Measurements from ENCODE around the gene SERPINE3.

SERPINE3 gene

GRCh38 chr13:51339354-51339753 is at the start of gene SERPINE3:
SERPINE3 (plus strand) TSS chr13:51339691; CDS start chr13:51341092, 1,401 bp downstream.
- no peak for DNase-seq (ENCODE audit: low read depth in 2 of 2)

- no peak for DNase-seq (ENCODE audit: low read depth in 2 of 2)
These were observed 48.1 kb upstream of the SERPINE3 start for GRCh38 chr13:51291341-51291740.

GRCh38 chr13:51292000-51292565 is 47.4 kb upstream of the SERPINE3 start:
- no peak for DNase-seq (ENCODE audit: low read depth in 2 of 2)

- no peak for DNase-seq (ENCODE audit: low read depth in 2 of 2)
These were observed 41.9 kb upstream of the SERPINE3 start for GRCh38 chr13:51297556-51297955.

DNA sequence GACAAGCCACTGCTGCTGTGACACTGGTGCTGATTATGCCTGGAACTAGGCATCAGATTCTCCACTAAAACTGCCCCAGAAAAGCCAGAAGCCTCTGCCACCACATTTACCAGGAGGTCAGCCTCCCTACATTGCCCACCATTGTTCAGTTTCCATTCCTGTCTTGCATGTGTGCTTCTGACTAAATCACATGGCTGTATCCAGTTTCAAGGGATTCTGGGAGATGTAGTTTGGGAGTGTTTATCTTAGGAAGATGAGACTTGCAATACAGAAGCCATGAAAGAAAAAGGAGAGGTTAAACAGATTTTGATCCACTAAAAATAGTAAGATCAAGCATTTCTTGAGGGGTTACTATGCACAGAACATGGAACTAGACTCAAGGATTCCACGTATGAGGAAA is 40.7 kb upstream of the SERPINE3 start:
- DNase-seq (ENCODE audit: low read depth in 2 of 2), result no peak

- DNase-seq (ENCODE audit: low read depth in 2 of 2), result no peak
These were observed 36.4 kb upstream of the SERPINE3 start for GRCh38 chr13:51303063-51303552.

- no peak for DNase-seq (ENCODE audit: low read depth in 2 of 2)
These were observed 35.6 kb upstream of the SERPINE3 start for GRCh38 chr13:51303882-51304281.

DNA sequence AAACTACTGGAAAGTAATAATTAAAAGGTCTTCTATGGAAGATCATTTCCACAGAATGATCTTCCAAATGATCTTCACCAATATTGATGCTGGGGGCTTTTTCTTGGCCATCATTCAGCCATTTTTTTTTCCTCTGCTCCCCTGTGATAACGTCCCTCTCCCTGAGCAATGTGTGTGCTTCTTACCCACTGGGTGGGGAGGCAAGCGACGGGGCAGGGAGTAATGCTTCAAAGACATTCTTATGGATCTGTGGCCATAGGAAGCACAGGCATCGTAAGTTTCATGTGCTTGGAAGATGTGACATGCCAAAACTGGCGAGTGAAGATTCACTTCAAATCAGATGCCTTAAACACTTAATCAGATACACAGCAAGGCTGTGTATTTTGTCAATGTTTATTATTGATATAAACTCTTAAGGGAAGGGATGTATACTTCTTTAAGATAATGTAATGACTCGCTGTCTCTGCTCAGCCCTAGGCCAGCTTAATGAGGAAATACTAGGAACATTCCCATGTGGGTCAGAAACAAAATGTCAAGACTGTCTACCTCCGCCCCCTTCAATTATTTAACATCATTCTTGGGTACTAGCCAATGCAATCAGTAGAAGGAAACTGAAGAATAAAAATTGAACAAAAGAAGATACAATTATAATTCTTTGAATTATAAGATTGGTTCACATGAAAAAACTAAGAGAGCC is 34.1 kb upstream of the SERPINE3 start:
- no peak for DNase-seq (ENCODE audit: low read depth in 2 of 2)

DNA sequence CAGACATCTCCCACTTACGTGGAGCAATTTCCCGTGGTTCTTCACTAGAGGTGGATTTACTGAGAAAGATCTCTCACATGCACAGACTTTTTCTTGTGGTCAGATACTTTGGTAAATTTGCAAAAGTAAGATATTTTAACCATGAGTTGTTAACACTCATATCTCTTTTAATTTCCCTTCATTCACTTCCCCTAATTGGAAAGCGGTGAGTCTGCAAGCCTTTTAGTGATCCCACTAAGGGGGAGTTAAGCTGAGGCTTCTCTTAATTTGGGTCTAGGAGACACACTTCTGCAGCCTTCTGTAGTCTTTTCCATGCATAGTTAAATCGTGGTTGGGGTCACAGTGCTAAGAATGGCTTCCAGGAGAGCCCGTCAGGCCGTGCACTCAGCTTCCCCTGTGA is 30.7 kb upstream of the SERPINE3 start:
- DNase-seq (ENCODE audit: low read depth in 2 of 2), result no peak

GRCh38 chr13:51311231-51311630 is 28.3 kb upstream of the SERPINE3 start:
- DNase-seq (ENCODE audit: low read depth in 2 of 2), result no peak

GRCh38 chr13:51311957-51312520 is 27.5 kb upstream of the SERPINE3 start:
- DNase-seq (ENCODE audit: low read depth in 2 of 2), result no peak

- DNase-seq (ENCODE audit: low read depth in 2 of 2), result no peak
These were observed 25.9 kb upstream of the SERPINE3 start for GRCh38 chr13:51313619-51314018.

- DNase-seq (ENCODE audit: low read depth in 2 of 2), result no peak
These were observed 22.2 kb upstream of the SERPINE3 start for GRCh38 chr13:51317262-51317661.

DNA sequence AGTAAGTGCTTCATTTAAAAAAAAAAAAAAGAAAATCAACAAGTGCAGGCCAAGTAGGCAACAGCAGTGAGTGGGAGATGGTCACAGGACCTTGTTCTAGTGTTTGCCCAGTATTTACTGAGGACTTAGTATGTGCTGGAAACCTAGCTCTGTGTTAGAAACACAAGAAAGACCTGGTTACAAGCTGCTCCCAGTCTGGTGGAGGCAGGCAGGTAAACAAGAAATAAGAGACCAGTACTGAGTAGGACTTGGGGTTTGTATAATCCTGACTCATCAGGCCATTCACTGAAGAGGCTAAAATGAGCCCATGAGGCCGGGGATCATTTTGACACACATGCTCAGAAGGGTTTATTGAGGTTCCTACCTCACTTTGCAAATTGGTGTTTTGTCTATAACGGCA is 21.5 kb upstream of the SERPINE3 start:
- no peak for DNase-seq (ENCODE audit: low read depth in 2 of 2)

GRCh38 chr13:51318876-51319275 is 20.6 kb upstream of the SERPINE3 start:
- DNase-seq (ENCODE audit: low read depth in 2 of 2), result no peak

DNA sequence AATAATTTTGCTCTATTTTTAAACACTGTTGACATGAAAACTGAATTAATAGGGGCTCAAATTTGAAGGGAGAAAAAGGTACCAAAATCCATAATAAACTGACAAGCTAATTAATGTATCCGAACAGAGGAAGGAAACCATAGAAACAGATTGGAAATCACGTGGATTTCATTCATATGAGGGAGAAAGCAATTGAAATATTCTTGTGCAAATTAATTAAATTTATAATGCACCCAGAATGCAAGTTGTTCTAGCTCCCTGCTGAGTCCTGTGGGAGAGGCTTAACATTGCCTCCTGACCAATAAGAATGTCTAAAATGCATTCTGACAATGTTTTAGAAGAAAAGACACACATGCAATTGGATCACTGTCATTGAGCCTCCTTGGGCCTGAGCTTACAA is 17.7 kb upstream of the SERPINE3 start:
- DNase-seq (ENCODE audit: low read depth in 2 of 2), result no peak

DNA sequence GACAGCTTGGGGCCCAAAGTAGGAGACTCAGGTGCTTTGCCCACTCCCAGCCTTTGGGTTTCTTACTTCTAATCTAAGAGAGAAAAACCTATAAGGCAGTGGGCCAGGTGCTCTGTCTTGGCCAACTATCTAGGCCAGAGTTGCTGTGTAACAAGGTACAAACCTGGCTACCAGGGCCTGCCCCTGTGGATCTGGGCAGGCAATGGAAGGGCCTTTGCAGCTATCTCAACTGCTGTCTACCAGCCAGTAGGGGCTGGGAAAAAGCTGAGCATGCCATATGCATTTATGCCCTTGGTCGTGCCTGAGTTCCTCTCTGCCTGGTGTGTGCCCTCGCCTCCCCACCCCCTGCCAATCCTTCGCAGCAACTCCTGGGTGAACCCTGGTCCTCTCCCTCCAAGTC is 16.7 kb upstream of the SERPINE3 start:
- DNase-seq (ENCODE audit: low read depth in 2 of 2), result no peak

DNA sequence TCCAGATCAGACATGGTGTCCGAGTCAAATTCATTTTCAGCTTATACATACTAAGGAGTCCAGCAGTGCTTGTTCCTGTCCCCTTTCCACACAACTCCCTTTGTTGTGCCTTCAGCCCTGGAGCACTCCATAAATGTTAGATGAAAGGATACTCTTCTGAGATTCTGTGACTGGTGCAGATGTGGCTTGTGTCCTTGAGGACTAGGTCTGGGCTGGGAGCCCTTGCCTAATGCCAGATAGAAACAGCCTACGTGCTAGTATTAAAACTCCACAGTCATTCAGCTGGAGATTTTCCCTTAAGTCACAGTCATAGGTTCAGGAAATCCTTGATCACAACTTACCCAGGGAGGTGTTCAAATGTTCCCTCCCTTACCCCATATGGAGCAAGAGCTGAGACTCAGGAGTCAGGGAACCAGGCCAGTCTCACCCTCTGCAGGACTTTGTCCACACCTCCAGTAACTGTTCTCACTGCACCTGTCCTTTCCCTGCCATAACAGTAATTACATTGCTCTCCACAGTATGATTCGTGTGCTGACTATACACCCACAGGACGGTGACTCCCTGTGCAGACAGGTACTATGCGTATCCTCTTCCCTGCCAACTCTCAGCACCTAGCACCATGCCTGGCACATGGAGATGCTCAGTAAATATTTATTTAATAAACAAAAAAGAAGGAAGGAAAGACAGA is 15.5 kb upstream of the SERPINE3 start:
- DNase-seq (ENCODE audit: low read depth in 2 of 2), result no peak

DNA sequence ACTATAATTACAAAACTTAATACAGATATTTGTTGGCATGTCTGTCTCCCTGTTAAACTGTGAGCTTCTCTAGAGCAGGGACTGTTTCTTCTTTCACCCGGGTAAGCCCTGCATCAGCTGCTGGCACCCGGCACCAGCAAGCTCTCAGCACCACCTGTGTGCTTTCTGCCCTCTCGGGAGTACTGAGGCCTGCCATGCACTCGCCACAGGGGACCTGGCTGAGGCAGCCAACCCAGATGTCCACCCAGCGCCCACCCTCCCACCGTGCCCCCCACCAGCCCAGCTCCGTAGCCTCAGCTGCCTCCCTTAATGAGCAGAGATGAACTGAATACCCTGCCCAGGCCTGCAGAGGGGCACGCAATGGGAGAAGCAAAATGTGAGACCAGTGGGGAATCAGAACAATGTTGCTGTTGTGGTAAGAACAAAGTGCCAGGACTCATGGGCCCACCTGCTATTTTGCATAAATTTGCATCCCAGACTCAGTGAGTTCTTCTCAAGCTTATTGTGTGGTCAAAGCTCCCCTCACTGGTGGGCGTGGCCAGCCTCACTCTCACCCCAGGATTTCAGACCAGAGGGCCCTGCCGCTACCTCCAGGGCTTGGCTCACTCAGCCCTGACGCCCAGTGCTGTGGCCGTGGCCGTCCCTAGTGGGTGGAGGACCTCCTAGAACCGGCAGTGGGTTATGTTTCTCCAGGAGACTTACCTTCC is 14.6 kb upstream of the SERPINE3 start:
- no peak for DNase-seq (ENCODE audit: low read depth in 2 of 2)

DNA sequence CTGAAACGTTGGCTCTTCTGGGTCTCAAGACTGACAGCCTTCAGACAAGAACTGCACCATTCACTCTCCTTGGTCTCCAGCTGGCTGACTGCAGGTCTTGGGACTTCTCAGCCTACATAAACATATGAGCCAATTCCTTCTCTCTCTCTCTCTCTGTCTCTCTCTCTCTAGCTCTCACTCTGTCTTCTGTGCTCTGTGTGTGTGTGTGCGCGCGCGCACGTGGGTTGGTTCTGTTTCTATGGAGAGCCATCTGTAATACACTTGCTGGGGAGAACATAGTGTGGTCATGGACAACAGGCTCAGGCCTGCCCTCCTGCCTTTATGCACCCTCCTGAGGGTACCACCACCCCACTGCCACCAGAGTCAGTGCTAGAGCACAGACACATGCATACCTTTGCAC is 13.7 kb upstream of the SERPINE3 start:
- no peak for DNase-seq (ENCODE audit: low read depth in 2 of 2)

GRCh38 chr13:51326777-51327176 is 12.7 kb upstream of the SERPINE3 start:
- DNase-seq (ENCODE audit: low read depth in 2 of 2), result no peak

GRCh38 chr13:51327961-51328360 is 11.5 kb upstream of the SERPINE3 start:
- no peak for DNase-seq (ENCODE audit: low read depth in 2 of 2)

Data from stimulated activated CD4-positive, alpha-beta T cell treated with anti-CD3 and anti-CD28 coated beads, Interleukin-12 subunit alpha, Interleukin-12 subunit beta, amount 100 ng/mL, for 24 hours (primary cell).